22Rv1 (cell line): ENCODE data around the gene KRTAP12-2.

Source experiments
- CTCF ChIP-seq: fragments of 450-650 bp; IDR thresholded peaks from 2 replicates; pipeline ENCODE4 v1.5.1; 2017; ENCODE audit warnings: mild to moderate bottlenecking
- ZFX ChIP-seq: fragments of 450-650 bp; IDR thresholded peaks from 2 replicates; pipeline ENCODE4 v1.6.1; 2017; ENCODE audit warnings: antibody characterized with exemption, borderline replicate concordance

DNA sequence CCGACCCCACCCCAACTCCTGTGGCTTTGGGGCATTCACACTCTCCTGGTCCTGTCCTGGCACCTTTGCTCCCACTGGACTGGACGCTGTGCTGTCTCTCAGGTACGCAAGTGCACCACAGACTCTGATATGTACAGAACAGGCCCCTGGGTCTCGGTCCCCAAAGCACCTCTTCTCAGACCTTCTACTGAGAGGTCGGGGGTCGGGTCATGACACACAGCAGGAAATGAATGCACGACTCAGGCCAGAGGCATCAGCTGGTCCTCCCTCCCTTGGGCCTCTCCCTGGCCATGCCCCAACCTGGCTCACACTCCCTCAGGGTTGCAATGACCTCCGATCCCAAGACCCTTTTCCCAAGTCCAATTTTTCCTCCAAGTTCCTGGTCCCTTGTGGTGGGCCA, 28.5 kb upstream of the KRTAP12-2 start:
- no peak for TF ChIP-seq CTCF
- TF ChIP-seq ZFX, result no peak
